Amygdala (tissue), 56 donors: ENCODE results near the gene PGA4.
"Not testable (repeated sequence)": the region's sequence is repeated elsewhere in the genome, so short reads cannot be mapped to it uniquely, and the experiment has no call there.

Experiments
- DNase-seq, 56 donors: peaks; one replicate each; lab custom pipeline; 2025; lab: John Stamatoyannopoulos, UW

The PGA4 gene

DNA sequence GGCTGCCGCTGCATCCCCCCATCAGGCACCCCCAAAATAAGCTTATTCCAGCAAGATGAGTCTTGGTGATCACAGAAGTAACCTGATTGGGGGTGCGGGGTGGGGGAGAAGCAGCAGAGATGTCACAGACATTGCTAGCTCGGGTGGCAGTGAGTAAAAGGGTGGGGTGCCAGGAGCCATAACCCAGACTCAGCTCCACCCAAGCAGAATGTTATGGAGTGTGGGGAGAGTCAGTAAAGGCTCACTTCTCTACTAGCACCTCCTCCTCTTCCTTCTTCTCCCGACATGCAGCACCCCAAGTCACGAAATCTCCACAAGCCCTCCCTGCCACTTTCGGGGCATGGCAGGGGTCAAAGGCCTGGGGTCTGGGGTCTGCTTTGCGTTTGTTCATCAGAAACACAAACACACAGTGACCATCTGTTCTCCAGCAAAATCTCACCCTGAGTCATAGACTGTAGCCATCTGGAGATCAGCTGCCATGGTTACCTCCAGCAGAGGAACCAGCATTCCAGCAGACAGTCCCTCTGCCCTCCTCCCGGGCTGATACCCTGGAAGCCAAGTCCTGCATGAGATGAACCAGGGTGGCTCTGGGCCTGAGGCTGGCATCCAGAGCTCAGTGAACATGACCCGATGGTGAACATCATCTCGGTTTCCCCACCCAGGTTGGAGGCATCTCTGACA is 23.3 kb downstream of the PGA4 start:
- DNase-seq, result not testable (repeated sequence)

DNA sequence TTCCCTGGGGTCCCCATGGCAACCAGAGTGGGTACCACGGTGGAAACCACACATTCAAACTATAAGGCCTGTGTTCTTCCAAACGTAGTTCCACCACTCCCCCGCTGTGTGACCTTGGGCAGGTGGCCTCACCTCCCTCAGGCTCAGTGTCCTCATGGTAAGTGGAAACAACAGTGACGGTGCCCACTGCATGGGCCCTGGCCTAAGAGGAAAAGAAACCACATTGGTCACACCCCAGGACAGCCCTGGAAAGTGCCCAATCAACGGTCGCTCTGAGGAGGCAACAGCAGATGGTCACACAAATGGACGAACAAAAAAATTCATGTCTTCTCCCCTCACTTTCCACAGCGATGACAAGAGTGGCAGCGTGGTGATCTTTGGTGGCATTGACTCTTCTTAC is 25.9 kb downstream of the PGA4 start:
- DNase-seq, result not testable (repeated sequence)

DNA sequence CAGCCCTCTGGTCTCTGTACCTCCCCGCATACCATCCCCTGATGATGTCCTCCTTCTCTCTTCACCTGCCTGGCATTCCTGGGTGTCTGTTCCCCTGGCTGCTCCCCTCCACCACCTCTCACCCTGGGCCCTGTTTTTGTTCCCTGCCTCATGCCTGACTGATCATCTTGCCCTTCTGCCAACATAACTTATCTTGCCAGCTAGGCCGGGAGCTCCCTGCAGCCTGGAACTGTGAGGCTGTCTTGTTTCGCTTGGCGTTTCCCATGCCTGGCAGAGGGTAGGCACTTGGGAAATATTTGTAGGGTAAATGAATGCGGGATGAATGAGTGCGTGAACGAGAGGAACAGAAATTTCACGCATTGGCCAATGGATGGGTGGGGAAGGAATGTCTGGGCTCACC is 27.1 kb downstream of the PGA4 start:
- not testable (repeated sequence) for DNase-seq

DNA sequence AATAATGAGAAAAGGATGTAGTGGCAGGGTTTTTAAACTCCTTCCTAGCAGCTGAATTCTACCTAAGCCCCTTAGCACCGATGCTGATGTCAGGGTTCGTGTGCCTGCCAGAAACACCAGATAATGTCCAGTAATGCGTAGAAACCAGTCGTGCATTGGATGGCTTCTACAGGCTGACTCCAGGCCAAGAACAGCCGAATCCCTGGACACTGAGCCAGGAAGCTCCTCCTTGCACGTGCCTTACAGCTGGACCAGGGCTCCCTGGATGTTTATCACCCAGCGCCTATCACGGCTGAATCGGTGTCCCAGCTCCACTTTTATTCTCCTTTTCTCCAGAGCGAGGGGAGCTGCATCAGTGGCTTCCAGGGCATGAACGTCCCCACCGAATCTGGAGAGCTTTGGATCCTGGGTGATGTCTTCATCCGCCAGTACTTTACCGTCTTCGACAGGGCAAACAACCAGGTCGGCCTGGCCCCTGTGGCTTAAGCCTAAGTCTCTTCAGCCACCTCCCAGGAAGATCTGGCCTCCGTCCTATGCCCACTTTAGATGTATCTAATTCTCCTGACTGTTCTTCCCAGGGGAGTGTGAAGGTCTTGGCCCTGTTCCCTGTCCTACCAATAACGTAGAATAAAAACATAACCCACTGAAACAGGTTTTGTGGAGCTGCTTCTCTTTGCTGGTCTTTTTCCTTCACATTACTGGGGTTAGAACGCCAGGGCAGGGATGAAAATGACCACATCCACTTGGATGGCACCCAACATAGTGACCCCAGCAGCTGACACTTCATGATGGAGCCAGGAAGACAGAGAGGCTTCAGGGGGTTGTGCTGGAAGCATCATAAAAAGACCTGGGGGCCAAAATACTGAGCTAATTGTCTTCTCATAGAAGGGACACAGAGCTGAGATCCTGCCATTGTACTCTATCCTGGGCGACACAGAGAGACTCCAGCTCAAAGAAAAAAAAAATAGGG is 28.9 kb downstream of the PGA4 start:
- not testable (repeated sequence) for DNase-seq

DNA sequence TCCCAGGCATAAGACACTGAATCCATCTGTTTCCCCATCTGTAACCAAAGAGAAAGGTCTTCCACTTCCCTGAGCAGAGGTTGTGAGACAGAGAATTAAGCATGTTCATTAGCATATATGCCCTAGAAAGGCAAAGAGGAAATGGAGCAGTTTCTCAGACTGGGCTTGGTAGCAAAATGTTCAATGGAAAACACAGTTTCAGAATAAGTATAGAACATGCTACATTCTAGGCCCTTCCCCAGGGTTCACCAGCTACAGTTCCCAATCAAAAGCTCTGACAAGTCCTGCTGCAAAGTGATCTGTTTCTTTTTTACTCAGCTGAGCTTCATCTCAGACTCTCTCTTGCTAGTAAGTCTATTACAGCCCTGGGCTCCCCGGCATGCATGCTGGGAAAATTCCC is 30.2 kb downstream of the PGA4 start:
- not testable (repeated sequence) for DNase-seq

DNA sequence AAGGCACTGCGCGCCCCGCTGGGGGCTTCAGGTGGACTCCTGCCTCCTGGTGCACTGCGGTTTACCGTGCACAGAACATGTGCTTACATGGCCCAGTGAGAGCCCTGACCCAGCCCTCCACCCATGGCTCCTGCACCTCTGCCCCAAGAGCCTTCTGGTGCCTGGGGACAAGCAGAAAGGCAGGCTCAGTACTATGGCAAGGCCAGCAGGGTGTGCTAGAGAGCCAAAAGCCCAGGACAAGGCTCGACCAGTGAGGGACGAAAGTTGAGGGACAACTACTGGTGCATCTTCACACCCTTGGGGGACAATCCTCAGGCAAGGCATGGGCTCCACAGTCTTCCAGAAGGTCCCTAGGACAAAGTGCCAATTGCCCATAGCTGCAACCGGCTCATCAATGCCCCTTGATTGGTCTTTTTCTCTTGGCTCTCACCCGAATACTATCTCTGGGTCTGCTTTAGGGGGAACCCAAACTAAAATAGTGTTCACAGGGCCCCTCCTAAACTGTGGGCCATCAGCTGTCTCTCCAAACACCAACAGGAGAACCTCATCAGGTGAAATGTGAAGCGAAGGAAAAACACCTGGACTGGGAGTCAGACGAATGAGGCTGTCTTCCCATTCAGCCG is 32.4 kb downstream of the PGA4 start:
- DNase-seq, result peak in 35 of 56 donors; percentile 2 to 56 (median 23)

DNA sequence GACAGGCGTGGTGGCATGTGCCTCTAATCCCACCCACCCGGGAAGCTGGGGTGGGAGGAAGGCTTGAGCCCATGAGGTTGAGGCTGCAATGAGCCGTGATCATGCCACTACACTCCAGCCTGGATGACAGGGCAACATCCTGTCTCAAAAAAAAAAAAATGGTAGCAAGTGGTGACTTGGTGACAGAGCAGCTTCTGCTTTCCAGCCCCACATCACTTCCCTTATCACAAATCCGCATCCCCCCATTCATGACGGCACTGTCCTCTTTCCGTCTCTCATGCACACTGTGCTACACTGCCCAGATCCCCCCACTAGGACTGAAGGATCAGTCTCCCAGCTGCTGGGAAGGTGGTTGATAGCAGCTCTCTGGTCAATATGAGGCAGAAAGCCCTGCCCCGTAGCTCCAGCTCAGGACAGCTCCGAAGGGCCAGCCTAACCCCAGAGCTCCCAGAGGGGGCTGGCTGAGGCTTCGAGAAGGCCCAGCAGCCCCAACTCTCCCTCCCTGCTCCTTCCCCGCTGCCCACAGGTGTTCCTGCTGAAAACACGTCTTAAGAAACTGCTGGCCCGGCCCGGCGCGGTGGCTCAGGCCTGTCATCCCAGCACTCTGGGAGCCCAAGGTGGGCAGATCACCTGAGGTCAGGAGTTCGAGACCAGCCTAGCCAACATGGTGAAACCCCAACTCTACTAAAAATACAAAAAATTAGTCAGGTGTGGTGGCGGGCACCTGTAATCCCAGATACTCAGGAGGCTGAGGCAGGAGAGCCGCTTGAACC is 34.7 kb downstream of the PGA4 start:
- DNase-seq, result no peak

DNA sequence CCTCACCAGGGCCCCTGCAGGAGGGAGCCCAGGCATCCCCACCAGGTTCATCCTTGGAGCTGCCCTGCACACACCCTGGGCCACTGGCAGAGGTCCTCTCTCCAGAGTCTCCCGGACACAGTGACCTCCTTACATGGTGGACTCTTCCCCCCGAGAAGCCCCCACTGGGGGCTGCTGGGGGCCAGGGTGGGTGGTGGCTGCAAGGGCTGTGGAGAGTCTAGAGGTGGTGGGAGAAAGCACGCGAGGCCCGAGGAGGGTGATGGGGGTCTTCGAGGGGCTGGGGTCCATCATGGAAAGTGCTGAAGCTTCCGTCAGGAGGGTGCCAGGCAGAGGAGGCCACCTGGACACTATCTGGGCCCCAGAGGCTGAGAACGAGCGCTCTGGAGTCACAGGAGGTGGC is 36.4 kb downstream of the PGA4 start:
- DNase-seq, result no peak

DNA sequence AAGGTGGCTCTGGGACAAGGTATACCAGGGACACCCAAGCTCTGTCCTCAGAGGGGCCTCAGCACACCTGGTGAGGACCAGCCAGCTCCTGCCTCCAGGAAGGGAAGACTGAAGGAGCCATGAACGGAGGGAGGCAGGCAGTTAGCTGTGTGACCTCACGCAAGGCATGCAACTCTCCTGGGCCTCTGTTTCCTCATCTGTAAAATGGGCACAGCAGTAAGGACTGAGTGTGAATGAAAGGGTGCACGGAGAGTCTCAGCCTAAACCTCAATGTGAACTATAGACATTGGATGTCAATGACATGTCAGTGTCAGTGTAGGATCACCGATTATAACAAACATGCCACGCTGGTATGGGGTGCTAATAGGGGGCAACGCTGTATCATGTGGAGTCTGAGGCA is 37.2 kb downstream of the PGA4 start:
- no peak for DNase-seq

DNA sequence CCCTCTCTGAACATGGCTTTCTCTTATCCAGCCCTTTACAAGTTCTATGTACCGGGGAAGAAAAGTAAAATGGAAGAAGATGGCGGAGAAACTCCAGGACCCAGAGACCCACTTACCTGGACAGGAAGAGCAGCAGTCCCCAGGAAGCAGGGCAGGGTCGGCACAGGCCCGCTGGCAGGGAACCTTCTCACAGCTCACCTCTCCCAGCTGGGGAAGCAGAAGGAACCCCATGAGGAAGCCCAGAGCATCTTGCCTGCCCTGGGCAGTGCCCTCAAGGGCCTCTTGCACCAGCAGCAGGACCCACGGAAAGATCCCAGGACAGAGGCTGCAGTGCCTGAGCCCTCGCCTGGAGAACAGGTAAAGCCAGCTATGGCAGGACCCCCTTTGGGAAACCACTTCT is 42.2 kb downstream of the PGA4 start:
- no peak for DNase-seq

DNA sequence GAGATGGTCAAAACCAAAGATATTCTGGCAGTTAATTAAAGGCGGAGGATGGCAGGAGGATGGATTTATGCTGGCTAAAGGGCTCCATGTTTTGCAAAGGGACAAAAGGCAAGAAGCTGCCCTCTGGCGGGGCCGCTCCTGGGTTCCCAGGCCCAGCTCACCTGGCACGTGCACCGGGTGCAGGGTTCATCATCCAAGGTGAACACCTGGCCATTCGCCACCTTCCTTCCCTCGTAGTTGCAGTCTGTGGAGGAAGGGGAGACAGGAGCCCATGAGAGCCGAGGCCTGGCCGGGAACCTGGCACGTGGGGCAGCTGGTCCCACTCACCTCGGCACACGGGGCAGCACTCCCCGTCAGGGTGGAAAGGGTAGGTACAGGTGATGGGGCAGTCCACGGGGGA is 42.6 kb downstream of the PGA4 start:
- DNase-seq, result no peak

DNA sequence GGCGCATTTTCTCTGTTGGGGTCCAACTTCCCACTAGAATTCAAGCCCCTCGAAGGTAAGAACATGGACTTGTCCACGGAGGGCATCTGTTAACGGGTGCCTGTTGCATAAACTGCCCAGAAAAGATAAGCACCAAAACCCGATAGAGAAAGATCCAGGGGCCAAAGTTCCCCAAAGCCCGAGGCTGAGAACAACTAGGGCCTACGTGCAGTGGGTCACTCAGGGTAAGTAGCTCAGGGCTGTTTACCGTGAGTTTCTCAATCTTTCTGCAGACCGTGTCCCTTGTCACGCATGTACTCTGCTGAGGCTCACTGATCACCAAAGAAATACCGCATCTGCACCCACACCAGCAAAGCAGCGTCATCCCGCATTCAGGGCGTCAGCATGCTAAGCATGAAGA is 43.2 kb downstream of the PGA4 start:
- DNase-seq, result no peak

DNA sequence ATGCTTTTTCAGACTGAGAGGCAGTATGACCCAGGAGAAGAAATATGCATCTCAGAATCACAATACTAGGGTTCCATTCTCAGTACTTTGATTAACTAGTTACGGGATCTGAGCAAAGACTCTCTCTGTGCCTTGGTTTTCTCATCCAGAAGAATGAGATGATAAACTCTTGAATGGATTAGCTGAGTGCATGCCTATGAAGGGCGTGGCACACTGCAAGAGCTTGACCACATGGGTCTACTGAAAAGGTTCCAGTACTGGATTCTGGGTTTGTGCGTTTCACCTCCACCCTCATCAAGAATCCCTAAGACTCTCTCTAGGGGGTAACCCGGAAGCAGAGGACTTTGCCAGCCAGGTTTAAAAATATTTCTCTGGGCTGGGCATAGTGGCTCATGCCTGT is 44.5 kb downstream of the PGA4 start:
- DNase-seq, result no peak

DNA sequence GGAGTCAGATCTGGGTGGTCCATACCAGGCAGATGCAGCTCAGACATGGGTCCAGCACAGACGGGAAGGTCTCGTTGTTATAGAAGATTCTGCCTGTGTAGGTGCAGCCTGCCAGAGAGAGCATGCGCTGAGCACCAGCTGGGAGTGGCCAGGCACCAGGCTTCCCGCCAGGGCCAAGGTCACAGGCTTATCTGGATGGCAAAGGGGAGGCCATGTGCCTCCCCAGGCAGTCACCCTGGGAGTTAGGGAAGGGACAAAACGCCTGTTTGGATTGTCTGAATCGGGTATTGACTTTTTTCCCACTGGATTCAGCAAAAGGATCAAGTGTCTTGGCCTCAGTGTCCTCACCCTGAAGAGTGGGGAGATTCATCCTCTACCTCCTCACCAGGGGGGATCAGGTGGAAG is 45.3 kb downstream of the PGA4 start:
- DNase-seq, result no peak

DNA sequence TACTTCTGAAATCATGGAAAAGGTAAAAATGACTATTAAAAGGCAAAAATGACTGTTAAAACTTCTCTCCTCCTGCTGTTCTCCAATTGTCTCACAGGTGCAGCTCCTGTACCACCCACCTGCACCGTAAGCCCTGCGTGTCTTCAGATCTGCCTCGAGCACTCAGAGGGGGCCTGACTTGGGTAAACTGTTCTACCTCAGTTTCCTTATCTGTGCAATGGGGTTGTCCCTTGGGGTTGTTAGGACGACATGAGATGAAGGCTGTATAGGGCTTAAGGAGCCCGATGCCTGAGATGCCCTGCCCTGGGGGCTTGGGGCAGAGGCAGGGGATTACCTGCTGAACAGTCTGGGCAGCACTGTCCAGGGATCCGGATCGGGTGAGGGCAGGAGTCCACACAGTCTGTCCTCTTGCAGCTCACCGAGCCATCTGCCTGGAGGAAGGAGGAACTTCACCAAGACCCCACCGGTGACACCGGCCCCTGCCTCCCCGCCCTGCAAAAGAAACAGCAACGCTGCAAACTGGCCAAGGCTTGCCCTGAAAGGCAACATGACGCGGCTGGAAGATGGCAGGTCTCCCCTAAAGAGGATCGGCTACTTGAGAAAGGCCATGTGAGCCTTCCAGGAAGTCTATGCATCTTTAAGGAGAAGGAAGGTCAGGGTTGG is 46.6 kb downstream of the PGA4 start:
- DNase-seq, result no peak

DNA sequence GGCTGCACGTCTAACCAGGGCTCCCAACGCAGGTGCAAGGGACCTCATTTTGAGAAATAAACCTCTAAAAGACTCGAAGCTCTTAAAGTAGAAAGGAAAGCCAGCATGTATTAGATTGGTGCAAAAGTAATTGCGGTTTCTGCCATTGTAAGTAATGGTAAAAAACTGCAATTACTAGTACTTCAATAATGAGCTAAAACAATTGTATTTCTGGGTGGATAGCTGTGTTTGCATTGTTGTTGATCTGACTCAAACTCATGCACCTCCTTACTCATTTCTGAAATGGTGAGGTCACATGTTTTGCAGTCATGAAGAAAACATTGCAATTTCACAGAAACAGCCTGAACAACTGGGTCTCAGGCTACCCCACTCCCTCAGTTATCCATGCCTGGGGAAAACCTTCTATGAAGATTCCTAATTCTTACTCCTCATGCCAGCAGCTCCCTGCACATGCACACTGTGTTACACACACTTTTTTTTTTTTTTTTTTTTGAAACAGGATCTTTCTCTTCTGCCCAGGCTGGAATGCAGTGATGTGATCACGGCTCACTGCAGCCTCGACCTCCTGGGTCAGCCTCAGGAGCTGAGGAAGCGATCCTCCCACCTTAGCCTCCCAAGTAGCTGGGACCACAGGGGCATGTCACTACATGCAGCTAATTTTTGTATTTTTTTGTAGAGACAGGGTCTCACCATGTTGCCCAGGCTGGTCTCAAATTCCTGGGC is 48.4 kb downstream of the PGA4 start:
- no peak for DNase-seq

DNA sequence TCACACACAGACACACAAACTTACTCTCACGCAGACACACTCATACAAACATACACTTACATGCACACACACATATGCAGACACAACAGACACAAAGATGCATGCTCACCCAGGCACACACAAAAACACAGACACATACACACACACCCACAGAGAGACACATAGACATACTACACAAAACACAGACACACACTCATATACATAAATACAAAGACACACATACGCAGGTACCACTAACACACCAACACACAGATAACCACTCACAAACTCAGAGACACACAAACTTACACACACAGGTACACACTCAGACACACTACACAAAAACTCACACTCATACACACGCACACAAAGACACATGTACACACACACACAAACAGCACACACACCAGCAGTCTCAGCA is 50.6 kb downstream of the PGA4 start:
- DNase-seq, result no peak

DNA sequence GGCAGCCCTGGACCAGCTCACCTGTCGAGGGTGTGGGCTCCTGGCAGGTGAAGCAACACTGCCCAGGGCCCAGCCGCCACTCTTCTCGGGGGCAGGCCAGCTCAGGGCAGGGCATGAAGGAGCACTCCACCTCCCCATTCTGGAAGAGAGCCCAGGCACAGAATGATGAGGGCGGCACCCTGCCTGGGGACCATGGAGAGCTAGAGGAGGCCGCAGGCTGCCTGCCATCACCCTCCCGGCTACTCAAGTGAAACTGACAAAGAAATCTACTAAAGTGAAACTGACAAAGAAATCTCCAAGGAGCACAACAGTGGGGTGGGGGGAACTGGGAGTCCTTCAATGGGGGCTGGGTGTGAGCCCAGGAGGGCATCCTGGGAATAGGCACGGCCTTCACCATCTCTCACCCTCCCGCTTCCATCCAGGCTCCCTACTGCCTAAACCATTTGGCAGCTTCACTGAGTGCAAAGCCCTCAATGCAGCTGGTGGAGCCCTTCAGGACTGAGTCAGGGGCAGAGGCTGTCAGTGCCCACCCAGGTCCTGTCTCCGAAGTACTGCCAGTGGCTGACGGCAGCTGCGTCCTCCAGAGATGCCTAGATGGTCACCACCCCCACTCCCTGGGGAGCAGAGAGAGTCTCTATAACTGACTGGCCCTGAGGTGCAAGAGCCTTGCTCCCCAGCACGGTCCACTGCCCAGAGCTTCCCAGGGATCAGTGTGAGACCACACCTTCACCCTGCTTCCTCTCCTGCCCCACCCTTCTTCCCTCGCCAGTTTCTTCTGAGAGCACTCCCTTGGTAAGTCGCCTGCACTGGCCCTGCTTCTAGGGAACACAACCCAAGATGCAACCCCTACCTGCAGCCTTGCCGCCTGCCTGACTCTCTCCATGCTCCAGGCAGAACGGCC is 51.3 kb downstream of the PGA4 start:
- DNase-seq, result peak in 32 of 56 donors; percentile 11 to 74 (median 46)
